HUES64 (cell line): Measurements from ENCODE around the gene ANGPT4. TPM values are rescaled to one million over a fixed set of nuclear protein-coding genes. Genes with fewer than 3 reads are reported as not detected.

Experiments
- H3K27ac ChIP-seq: 2 replicates; pipeline ENCODE4 v1.7.0; 2013; ENCODE audit warnings: low read depth, low read length, inconsistent platforms
- H3K27me3 ChIP-seq: 2 replicates; pipeline ENCODE4 v1.6.1; 2013; ENCODE audit warnings: mild to moderate bottlenecking, low read length; ENCODE audit not compliant: insufficient read depth
- H3K36me3 ChIP-seq: 2 replicates; pipeline ENCODE4 v1.6.1; 2013; ENCODE audit warnings: mild to moderate bottlenecking, low read length; ENCODE audit not compliant: insufficient read depth
- H3K4me1 ChIP-seq: 2 replicates; pipeline ENCODE4 v1.6.1; 2013; ENCODE audit warnings: mild to moderate bottlenecking, low read length, moderate library complexity; ENCODE audit not compliant: insufficient read depth
- H3K4me3 ChIP-seq: 2 replicates; pipeline ENCODE4 v1.5.1; 2013; ENCODE audit warnings: mild to moderate bottlenecking, low read length, moderate library complexity
- H3K9ac ChIP-seq: 2 replicates; pipeline ENCODE4 v1.6.1; 2013; ENCODE audit warnings: mild to moderate bottlenecking, low read depth, low read length
- H3K9me3 ChIP-seq: 2 replicates; pipeline ENCODE4 v1.6.1; 2013; ENCODE audit warnings: low read depth, low read length; ENCODE audit not compliant: insufficient read depth
- WGBS: fragments of 150-250, 120-280 bp; methylation state at CpG from one replicate; pipeline ENCODE4 v1.1.7; 2013; ENCODE audit warnings: missing lambda C conversion rate; 5-methylcytosine and 5-hydroxymethylcytosine counted together
- polyA plus RNA-seq, 2 experiments: library from polyadenylated mRNA; stranded (reverse); fragments of 50-300 nt; gene quantifications; one replicate each; pipeline ENCODE4 v1.2.3, GENCODE V29; 2013

The ANGPT4 gene
- 0.10 TPM for polyA plus RNA-seq (2013, experiment 1 of 2)
- 0.19 TPM for polyA plus RNA-seq (2013, experiment 2 of 2)

GRCh38 chr20:916125-916799 is at the start of gene ANGPT4:
Gene ANGPT4, minus strand, starts transcription at chr20:916334. Its CDS starts 120 bp downstream, at chr20:916214.
- no peaks in the 10 kb centered on the region for H3K36me3 ChIP-seq
- WGBS, result 68% methylated on average over 18 of the region's 18 CpGs
- no peak within 1 kb of the TSS for H3K27ac ChIP-seq
- no peak within 1 kb of the TSS for H3K4me3 ChIP-seq
- peaks cover 9% of the 10 kb centered on the region for H3K4me1 ChIP-seq
- no peak within 1 kb of the TSS for H3K9ac ChIP-seq
- no peaks in the 10 kb centered on the region for H3K27me3 ChIP-seq
- H3K9me3 ChIP-seq, result no peaks in the 10 kb centered on the region

GRCh38 chr20:963795-964194 is 47.7 kb upstream of the ANGPT4 start:
- Histone ChIP-seq H3K4me1 (no peaks in the 10 kb centered on the region), H3K27ac (no peak overlapping the region), H3K27me3 (no peaks in the 10 kb centered on the region), H3K9me3 (no peaks in the 10 kb centered on the region), H3K36me3 (no peaks in the 10 kb centered on the region), H3K9ac (no peak overlapping the region), H3K4me3 (no peak overlapping the region)
- WGBS, result 91% methylated on average over 10 of the region's 10 CpGs

- no peak overlapping the region for H3K9ac ChIP-seq
- no peaks in the 10 kb centered on the region for H3K9me3 ChIP-seq
- 91% methylated on average over 8 of the region's 8 CpGs for WGBS
- no peaks in the 10 kb centered on the region for H3K27me3 ChIP-seq
- no peak overlapping the region for H3K27ac ChIP-seq
- no peaks in the 10 kb centered on the region for H3K36me3 ChIP-seq
- no peaks in the 10 kb centered on the region for H3K4me1 ChIP-seq
- no peak overlapping the region for H3K4me3 ChIP-seq
These were observed 46.5 kb upstream of the ANGPT4 start for GRCh38 chr20:962683-963082.

- no peak overlapping the region for H3K4me3 ChIP-seq
- H3K9me3 ChIP-seq, result no peaks in the 10 kb centered on the region
- no peak overlapping the region for H3K9ac ChIP-seq
- H3K4me1 ChIP-seq, result no peaks in the 10 kb centered on the region
- no peaks in the 10 kb centered on the region for H3K27me3 ChIP-seq
- H3K36me3 ChIP-seq, result no peaks in the 10 kb centered on the region
- H3K27ac ChIP-seq, result no peak overlapping the region
- 94% methylated on average over 3 of the region's 3 CpGs for WGBS
These were observed 46.1 kb upstream of the ANGPT4 start for GRCh38 chr20:962223-962622.

GRCh38 chr20:961768-962167 is 45.6 kb upstream of the ANGPT4 start:
- Histone ChIP-seq H3K36me3 (no peaks in the 10 kb centered on the region), H3K4me1 (no peaks in the 10 kb centered on the region), H3K27ac (no peak overlapping the region), H3K27me3 (no peaks in the 10 kb centered on the region), H3K9ac (no peak overlapping the region), H3K4me3 (no peak overlapping the region), H3K9me3 (no peaks in the 10 kb centered on the region)
- WGBS, result 96% methylated on average over 2 of the region's 2 CpGs

GRCh38 chr20:959996-960615 is 44.0 kb upstream of the ANGPT4 start:
- H3K9me3 ChIP-seq, result no peaks in the 10 kb centered on the region
- WGBS, result 94% methylated on average over 16 of the region's 16 CpGs
- no peaks in the 10 kb centered on the region for H3K4me1 ChIP-seq

GRCh38 chr20:958936-959815 is 43.0 kb upstream of the ANGPT4 start:
- Histone ChIP-seq H3K9ac (no peak overlapping the region), H3K36me3 (no peaks in the 10 kb centered on the region), H3K4me3 (no peak overlapping the region), H3K27me3 (0 out of 2 replicates have a peak, but pooled peaks cover 3% of the 10 kb centered on the region), H3K9me3 (no peaks in the 10 kb centered on the region), H3K27ac (no peak overlapping the region), H3K4me1 (no peaks in the 10 kb centered on the region)
- 86% methylated on average over 15 of the region's 19 CpGs for WGBS

More at GRCh38 chr20:959996-960615, 44.0 kb upstream of the ANGPT4 start:
- H3K9ac ChIP-seq, result no peak overlapping the region
- no peaks in the 10 kb centered on the region for H3K27me3 ChIP-seq
- H3K27ac ChIP-seq, result no peak overlapping the region
- H3K4me3 ChIP-seq, result no peak overlapping the region
- H3K36me3 ChIP-seq, result no peaks in the 10 kb centered on the region

- WGBS, result 88% methylated on average over 1 of the region's 1 CpG
- no peaks in the 10 kb centered on the region for H3K9me3 ChIP-seq
- no peak overlapping the region for H3K4me3 ChIP-seq
- no peak overlapping the region for H3K9ac ChIP-seq
- 0 out of 2 replicates have a peak, but pooled peaks cover 3% of the 10 kb centered on the region for H3K27me3 ChIP-seq
- no peaks in the 10 kb centered on the region for H3K36me3 ChIP-seq
- no peaks in the 10 kb centered on the region for H3K4me1 ChIP-seq
- no peak overlapping the region for H3K27ac ChIP-seq
These were observed 41.4 kb upstream of the ANGPT4 start for GRCh38 chr20:957544-957943.

- Histone ChIP-seq H3K4me1 (no peaks in the 10 kb centered on the region), H3K27me3 (0 out of 2 replicates have a peak, but pooled peaks cover 3% of the 10 kb centered on the region), H3K9ac (no peak overlapping the region), H3K27ac (no peak overlapping the region), H3K9me3 (no peaks in the 10 kb centered on the region), H3K36me3 (no peaks in the 10 kb centered on the region), H3K4me3 (no peak overlapping the region)
- WGBS, result 19% methylated on average over 13 of the region's 13 CpGs
These were observed 40.3 kb upstream of the ANGPT4 start for GRCh38 chr20:956330-956951.

GRCh38 chr20:955656-956055 is 39.5 kb upstream of the ANGPT4 start:
- Histone ChIP-seq H3K36me3 (no peaks in the 10 kb centered on the region), H3K9ac (no peak overlapping the region), H3K27me3 (0 out of 2 replicates have a peak, but pooled peaks cover 3% of the 10 kb centered on the region), H3K27ac (no peak overlapping the region), H3K9me3 (no peaks in the 10 kb centered on the region), H3K4me3 (no peak overlapping the region), H3K4me1 (no peaks in the 10 kb centered on the region)
- WGBS, result 94% methylated on average over 6 of the region's 7 CpGs
